Renal cortical epithelial cell (primary cell): Measurements from ENCODE around the gene NEK7. TPM values are rescaled to one million over a fixed set of nuclear protein-coding genes. Genes with fewer than 3 reads are reported as not detected.
A peak's percentile ranks its signal among the peaks of the same experiment; 100 is the strongest.
"Not testable (repeated sequence)": the region's sequence is repeated elsewhere in the genome, so short reads cannot be mapped to it uniquely, and the experiment has no call there.

Source experiments
- DNase-seq: peaks from one replicate; pipeline ENCODE4 v3.0.0-alpha.2; 2011; ENCODE audit warnings: low read depth
- total RNA-seq: library from RNA; depleted of rRNA; stranded (reverse); fragments of >200 nt; gene quantifications from 2 replicates; pipeline ENCODE4 v1.2.3, GENCODE V29; 2014

NEK7 gene
- total RNA-seq, 1 donor from 2014 or later = 59.1 TPM

- DNase-seq = no peak
Observed at GRCh38 chr1:198205016-198205684, 48.4 kb downstream of the NEK7 start.

- DNase-seq = no peak
Observed at GRCh38 chr1:198206292-198206691, 49.5 kb downstream of the NEK7 start.

DNA sequence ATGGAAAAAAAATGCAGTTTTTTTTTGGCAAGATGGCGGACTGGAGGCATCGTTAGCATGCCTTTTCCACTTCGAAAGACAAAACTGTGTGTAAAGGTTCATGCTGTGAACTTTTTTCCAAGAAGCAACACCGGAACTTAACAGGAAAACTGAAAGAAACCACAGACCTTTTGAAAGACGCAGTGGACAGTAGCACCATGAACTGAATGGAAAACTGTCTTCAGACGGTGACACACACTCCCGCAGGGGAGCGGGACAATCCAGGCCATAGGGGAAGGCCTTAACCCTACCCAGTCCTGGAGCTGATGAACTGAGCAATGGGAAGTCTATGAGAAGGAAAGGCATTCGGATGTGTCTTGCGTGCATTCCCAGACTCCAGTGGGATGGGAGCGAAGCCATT lies 54.9 kb downstream of the NEK7 start:
- no peak for DNase-seq

DNA sequence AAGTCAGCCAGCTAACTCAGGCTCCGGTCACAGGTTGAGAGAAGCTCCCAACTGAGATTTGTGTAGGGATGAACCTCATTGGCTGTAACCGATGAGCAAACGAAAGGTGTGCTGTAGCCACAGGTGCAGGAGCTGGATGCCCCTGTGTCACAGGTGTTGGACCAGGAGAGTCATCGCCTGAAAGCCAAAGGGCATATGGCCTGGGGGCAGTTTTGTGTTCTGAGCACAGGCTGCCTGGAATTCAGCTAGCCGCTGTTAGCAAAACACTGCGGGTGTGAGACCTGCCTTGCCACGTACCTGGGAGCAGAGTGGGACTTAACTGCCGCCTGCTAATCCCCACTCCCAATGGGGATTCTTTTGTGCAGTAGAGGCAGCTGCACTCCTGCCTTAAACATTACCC lies 55.3 kb downstream of the NEK7 start:
- no peak for DNase-seq

GRCh38 chr1:198212675-198213074 lies 55.9 kb downstream of the NEK7 start:
- DNase-seq = peak; percentile 75

DNA sequence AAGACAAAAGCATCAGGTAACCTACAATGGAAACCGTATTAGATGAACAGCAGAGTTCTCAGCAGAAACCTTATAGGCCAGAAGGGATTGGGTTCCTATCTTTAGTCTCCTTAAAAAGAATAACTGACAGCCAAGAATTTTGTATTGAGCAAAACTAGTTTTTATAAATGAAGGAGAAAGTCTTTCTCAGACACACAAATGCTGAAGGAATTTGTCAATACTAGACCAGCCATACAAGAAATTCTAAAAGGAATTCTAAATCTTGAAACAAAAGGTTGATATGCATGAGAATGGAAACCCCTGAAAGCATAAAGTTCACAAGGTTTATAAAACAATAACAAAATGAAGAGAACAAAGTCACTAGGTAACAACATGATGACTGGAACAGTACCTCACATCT lies 58.1 kb downstream of the NEK7 start:
- no peak for DNase-seq

DNA sequence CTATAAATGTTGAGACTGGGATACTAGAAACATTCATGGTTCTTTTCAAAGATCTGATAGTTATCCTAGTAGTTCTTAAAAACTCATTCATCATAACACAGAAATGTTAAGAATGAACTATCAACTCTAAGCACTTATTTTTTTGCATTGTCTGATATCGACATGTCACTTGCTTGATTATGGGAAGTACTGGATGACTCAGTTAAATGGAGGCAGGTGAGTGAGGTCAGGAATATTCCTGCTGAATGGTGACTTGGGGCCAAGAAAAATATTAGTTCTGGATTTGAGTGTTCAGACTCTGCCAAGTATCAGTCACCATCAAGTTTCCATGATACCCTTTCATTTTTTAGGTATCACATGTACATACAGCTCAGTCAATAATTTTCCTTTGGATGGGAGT lies 63.6 kb downstream of the NEK7 start:
- DNase-seq = peak; percentile 73

- not testable (repeated sequence) for DNase-seq
Observed at GRCh38 chr1:198227010-198227409, 70.2 kb downstream of the NEK7 start.

GRCh38 chr1:198227454-198227853 lies 70.7 kb downstream of the NEK7 start:
- not testable (repeated sequence) for DNase-seq

DNA sequence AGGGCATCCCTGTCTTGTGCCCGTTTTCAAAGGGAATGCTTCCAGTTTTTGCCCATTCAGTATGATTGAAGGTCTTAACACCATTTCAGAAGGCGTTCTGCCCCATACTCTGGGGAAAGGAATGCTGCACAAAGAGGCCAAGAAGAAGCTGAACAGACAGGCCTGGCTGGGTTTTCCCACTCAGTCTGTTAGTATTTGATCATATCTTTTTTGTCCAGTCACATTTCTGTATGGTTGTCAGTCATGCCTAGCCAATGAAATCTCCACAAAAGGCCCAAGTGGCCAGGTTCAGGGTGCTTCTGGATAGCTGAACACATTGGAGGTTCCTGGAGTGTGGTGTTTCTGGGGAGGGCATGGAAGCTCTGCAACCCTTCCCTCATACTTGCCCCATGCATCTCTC lies 72.1 kb downstream of the NEK7 start:
- DNase-seq = no peak

GRCh38 chr1:198231779-198232178 lies 75.0 kb downstream of the NEK7 start:
- no peak for DNase-seq

GRCh38 chr1:198232378-198232777 lies 75.6 kb downstream of the NEK7 start:
- no peak for DNase-seq

- no peak for DNase-seq
Observed at GRCh38 chr1:198232940-198233675, 76.3 kb downstream of the NEK7 start.

GRCh38 chr1:198234520-198235251 lies 77.9 kb downstream of the NEK7 start:
- peak; percentile 73 for DNase-seq

DNA sequence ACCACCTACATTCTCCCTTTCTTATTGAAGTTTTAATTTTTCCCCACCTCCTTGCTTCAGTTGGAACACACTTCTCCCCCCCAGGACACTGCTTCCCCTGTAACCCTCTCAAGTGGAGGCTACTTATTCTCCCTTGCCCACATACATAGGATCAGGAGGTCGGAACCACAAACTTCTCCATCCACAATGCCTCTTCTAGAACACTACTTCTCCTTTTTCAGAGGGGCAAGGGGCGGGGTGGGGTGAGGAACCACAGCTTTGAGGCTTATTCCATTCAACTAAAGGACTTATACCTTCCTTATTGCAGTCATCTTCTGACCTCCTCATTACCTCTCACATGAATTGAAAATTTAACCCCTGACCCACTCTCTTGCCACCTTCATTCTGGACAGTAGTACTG lies 81.3 kb downstream of the NEK7 start:
- no peak for DNase-seq

DNA sequence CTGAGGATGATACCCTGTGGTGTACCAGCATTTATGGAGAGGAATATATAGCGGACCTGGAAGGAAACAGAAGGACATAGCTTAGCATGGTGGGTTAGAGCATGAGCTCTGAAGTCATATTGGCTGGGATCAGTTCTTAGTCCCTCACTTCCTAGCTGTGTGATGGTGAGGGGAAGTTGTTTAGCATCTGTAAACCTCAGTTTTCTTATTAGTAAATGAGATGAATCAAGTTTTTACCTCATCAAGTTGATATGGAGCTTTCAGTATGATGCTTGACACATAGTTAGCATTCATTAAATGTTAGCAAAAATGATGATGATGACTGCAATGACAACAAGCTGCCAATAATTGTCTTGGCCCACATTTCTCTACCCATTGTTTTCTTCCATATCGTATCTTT lies 84.8 kb downstream of the NEK7 start:
- no peak for DNase-seq

DNA sequence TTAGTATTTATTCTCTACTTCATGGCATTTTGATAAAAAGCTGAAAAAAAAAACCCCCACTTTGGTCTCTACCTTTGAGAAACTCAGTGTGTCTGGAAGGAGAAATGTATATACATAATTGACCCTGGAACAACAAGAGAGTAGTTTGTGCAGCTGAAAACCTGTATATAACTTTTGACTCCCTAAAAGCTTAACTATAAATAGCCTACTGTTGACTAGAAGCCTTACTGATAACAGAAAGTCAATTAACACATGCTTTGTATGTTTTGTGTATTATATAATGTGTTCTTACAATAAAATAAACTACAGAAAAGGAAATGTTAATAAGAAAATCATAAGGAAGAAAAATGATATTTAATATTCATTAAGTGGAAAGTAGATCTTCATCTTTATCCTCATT lies 88.0 kb downstream of the NEK7 start:
- no peak for DNase-seq

GRCh38 chr1:198245379-198245778 lies 88.6 kb downstream of the NEK7 start:
- no peak for DNase-seq

DNA sequence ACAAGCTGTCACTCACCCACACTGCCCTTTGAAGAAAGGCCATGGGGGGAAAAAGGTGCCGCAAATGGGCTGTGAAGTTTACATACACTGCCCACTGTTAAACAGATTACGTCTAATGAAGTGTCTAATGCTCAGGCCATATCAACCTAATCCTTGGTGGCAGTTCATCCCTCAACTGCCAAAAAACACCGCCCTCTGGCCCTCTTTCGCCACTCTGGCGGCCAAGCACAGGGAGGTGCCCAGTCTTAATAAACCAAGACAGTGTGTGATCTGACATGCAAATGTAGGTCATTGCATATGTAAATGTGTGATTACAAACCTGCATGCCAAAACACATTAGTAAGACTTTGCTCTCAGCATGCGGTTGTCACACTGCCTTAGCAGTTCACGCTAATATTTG lies 89.5 kb downstream of the NEK7 start:
- DNase-seq = no peak

- no peak for DNase-seq
Observed at GRCh38 chr1:198253259-198253658, 96.5 kb downstream of the NEK7 start.

- DNase-seq = peak; percentile 56
Observed at GRCh38 chr1:198253668-198254067, 96.9 kb downstream of the NEK7 start.

- DNase-seq = no peak
Observed at GRCh38 chr1:198254521-198254920, 97.7 kb downstream of the NEK7 start.

GRCh38 chr1:198254948-198255347 lies 98.2 kb downstream of the NEK7 start:
- DNase-seq = no peak
